22Rv1 (cell line): ENCODE data around the gene MISP.

Source experiments
- H3K27ac ChIP-seq: fragments of 450-650 bp; 2 replicates; pipeline ENCODE4 v1.5.1; 2017
- ZFX ChIP-seq: fragments of 450-650 bp; IDR thresholded peaks from 2 replicates; pipeline ENCODE4 v1.6.1; 2017; ENCODE audit warnings: antibody characterized with exemption, borderline replicate concordance
- TF ChIP-seq, protein P1 (sequence below): fragments of 450-650 bp; IDR thresholded peaks from 2 replicates; pipeline ENCODE4 v1.5.1; 2017; ENCODE audit warnings: mild to moderate bottlenecking

The MISP gene

DNA sequence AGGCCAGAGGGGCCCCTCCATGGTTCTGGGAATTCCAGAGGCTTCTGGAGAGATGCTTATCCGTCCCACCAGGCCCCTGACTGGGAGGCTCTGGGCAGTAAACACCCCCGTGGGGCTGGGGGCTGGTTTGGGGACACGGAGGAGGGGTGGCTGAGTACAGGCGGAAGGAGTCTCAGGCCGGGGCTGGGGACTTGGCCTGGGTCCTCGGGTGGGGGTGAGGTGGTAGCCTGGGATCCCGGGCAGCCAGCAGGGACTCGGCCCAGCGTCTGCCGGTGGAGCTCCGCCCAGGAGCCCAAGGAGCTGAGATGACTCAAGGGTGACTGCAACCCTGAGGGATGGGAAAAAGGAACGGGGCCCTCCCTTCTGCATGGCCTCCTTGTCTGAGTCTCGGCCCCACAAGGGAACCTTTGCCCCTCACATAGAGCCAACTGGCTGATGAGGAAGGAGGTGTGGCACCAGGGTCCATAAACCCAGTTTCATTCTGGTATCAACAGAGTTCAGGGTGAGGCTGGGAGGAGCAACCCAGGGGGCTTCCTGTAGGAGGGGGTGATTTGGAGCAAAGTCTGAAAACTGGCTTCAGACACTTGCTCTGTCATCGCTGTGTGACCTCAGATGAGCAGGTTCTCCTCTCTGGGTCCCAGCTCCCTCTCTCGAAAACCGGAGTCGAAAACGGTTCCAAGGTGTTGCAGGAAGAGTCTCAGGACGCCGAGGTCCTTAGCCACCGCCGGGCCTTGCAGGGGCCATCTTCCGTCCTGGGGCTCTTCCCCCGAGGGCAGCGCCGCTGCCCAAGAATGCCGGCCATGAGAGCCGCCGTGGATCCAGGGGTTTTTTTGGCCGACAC lies 809 bp downstream of the MISP start:
- peak overlapping the region; percentile 37 for H3K27ac ChIP-seq
- TF ChIP-seq ZFX: no peak

DNA sequence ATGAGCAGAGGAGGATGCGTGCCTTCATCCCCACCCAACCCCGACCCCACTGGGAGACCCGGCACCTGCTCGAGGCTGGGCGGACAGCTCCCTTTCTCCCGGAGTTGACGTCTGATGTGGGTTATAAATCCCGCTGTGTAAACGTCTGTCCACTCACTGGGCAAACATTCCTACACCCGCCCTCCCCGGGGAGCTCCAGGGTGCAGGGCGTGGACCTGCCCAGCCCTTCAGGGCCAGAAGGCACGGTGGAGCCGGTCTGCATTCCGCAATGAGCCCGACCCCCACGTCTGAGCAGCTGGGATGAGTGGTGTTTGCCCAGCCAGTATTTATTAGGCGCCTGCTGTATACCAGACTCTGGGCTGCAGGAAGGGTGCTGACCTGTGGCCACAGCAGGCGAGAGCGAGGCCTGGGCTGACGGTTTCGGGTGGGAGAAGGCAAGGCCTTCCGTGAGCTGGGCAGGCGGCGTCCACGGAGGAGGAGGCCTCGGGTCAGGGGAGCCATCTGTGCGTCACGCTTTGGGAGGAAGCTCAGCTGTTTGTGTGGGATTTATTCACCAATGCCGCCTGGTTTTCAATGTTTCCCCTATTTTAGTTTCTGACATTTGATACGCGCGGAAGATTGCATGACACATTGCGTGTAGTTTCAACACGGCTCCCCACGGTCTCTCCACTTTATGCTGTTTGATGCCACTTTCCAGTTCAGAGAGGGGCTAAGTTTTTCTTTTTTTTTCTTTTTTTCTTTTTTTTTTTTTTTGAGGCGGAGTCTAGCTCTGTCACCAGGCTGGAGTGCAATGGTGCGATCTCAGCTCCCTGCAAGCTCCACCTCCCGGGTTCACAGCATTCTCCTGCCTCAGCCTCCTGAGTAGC lies 2.0 kb downstream of the MISP start:
- 0 out of 2 replicates have a peak overlapping the region, but pooled peaks have one; percentile 4 for H3K27ac ChIP-seq
- no peak for TF ChIP-seq ZFX
- TF ChIP-seq, protein P1, sequence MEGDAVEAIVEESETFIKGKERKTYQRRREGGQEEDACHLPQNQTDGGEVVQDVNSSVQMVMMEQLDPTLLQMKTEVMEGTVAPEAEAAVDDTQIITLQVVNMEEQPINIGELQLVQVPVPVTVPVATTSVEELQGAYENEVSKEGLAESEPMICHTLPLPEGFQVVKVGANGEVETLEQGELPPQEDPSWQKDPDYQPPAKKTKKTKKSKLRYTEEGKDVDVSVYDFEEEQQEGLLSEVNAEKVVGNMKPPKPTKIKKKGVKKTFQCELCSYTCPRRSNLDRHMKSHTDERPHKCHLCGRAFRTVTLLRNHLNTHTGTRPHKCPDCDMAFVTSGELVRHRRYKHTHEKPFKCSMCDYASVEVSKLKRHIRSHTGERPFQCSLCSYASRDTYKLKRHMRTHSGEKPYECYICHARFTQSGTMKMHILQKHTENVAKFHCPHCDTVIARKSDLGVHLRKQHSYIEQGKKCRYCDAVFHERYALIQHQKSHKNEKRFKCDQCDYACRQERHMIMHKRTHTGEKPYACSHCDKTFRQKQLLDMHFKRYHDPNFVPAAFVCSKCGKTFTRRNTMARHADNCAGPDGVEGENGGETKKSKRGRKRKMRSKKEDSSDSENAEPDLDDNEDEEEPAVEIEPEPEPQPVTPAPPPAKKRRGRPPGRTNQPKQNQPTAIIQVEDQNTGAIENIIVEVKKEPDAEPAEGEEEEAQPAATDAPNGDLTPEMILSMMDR: no peak

DNA sequence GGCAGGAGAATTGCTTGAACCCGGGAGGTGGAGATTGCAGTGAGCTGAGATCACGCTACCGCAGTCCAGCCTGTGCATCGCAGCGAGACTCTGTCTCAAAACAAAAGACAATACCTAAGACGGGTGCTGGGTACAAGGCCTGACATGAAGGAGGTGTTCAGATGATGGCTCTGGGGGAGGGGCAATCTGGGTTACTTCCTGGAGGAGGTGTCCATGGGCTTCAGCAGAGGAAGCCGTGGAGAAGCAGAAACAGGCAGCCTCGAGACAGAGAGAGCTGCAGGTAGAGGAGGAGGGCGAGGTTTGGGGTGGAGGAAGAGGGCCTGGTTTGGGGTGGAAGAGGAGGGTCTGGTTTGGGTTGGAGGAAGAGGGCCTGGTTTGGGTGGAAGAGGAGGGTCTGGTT lies 3.6 kb downstream of the MISP start:
- H3K27ac ChIP-seq: no peak overlapping the region
- TF ChIP-seq ZFX: no peak
- TF ChIP-seq, protein P1: no peak

DNA sequence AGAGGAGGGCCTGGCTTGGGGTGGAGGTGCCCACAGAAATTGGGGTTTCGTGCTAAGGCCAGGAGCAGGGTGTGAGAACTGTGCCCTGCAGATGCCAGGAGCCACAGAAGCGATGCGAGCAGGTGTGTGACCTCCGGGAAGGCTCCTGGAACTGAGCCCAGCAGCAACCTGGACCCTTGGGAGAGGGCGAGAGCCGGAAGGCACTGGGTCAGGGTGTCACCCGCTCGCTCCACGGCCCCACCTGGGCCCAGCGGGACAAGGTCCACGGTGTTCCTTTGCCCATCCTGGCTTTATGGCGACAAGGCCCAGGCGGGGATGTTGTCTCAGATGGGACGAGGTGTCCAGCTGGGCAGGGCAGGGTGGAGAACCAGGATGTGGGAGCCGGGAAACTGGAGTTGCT lies 4.2 kb downstream of the MISP start:
- TF ChIP-seq ZFX: no peak
- TF ChIP-seq, protein P1: no peak
- no peak overlapping the region for H3K27ac ChIP-seq

DNA sequence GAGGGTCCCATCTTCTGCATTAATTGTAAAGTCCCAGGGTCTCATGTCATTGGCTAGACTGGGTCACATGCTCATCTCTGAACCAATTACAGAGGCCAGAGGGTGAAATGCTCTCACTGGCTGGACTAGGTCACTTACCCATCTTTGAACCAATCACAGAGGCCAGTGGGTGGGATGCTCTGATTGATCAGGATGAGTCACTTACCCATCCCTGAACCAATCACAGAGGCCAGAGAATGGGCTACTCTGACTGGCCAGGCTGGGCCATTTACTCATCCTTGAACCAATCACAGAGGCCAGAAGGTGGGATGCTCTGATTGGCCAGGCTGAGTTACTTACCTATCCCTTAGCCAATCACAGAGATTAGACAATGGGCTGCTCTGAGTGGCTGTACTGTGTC lies 5.3 kb downstream of the MISP start:
- TF ChIP-seq, protein P1: no peak
- TF ChIP-seq ZFX: no peak
- no peak overlapping the region for H3K27ac ChIP-seq

DNA sequence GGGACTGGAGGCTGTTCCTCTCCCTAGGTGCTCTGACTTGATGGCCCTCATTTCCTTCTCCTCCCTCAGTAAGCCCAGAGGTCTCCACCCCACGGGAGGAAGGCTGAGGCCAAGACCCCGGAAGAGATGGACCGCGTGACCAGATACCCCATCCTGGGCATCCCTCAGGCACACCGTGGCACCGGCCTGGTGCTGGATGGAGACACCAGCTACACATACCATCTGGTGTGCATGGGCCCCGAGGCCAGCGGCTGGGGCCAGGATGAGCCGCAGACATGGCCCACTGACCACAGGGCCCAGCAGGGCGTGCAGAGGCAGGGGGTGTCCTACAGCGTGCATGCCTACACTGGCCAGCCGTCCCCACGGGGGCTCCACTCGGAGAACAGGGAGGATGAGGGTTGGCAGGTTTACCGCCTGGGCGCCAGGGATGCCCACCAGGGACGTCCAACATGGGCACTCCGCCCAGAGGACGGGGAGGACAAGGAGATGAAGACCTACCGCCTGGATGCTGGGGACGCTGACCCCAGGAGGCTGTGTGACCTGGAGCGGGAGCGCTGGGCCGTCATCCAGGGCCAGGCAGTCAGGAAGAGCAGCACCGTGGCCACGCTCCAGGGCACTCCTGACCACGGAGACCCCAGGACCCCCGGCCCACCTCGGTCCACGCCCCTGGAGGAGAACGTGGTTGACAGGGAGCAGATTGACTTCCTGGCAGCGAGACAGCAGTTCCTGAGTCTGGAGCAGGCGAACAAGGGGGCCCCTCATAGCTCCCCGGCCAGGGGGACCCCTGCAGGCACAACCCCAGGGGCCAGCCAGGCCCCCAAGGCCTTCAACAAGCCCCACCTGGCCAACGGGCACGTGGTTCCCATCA lies 6.1 kb downstream of the MISP start:
- TF ChIP-seq, protein P1: no peak
- TF ChIP-seq ZFX: no peak
- H3K27ac ChIP-seq: no peak overlapping the region

DNA sequence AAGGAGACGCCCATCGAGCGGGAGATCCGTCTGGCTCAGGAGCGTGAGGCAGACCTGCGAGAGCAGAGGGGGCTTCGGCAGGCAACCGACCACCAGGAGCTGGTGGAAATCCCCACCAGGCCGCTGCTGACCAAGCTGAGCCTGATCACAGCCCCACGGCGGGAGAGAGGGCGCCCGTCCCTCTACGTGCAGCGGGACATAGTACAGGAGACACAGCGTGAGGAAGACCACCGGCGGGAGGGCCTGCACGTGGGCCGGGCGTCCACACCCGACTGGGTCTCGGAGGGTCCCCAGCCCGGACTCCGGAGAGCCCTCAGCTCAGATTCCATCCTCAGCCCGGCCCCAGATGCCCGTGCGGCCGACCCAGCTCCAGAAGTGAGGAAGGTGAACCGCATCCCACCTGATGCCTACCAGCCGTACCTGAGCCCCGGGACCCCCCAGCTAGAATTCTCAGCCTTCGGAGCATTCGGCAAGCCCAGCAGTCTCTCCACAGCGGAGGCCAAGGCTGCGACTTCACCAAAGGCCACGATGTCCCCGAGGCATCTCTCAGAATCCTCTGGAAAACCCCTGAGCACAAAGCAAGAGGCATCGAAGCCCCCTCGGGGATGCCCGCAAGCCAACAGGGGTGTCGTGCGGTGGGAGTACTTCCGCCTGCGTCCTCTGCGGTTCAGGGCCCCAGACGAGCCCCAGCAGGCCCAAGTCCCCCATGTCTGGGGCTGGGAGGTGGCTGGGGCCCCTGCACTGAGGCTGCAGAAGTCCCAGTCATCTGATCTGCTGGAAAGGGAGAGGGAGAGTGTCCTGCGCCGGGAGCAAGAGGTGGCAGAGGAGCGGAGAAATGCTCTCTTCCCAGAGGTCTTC lies 7.1 kb downstream of the MISP start:
- TF ChIP-seq, protein P1: no peak
- no peak for TF ChIP-seq ZFX
- no peak overlapping the region for H3K27ac ChIP-seq
